Stimulated activated CD4-positive, alpha-beta T cell treated with anti-CD3 and anti-CD28 coated beads, Interleukin-2, amount 100 ng/mL, for 4 hours (primary cell): ENCODE results near the gene PALLD.

ENCODE experiments used
- DNase-seq: peaks from one replicate; pipeline ENCODE4 v3.0.0-alpha.2; 2020; ENCODE audit warnings: low read depth

PALLD gene

DNA sequence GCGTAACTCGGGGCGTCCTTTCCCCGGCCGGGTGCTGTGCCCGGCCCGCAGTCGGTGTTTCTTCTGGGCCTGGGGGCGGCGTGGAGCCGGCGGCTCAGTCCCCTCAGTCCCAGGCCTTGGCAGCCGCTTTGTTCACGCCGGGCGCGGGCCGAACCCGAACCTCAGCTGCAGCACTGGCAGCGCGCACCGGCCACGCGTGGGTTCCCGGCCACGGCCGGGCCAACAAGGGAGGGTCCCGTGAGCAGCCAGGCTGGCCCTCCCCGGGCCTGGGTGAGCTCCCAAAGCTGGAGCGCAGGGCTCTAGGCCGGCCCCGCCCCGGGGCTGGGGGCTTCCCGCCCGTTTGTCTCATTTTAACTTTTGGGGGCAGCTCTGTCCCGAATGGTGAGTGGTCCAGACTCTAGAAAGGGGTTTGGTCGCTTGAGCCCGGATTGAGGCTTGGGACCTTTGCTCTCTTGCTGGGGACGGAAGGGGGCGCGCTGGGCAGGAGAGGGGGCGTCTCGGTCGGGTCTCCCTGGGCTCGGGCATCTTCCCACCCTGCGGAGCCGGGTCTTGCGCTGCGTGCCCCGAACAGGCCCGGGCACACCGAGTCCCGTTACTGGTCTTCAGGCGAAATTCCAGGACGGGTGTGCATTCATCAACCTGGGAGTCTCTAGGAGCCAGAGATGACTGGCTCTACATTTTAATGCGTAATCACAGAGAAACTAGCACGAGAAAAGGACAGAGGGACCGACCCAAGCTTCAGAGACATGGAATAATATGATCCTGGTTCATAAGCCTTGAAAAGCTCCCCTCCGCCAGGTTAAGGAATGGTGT is 336.1 kb downstream of the PALLD start:
- no peak for DNase-seq

DNA sequence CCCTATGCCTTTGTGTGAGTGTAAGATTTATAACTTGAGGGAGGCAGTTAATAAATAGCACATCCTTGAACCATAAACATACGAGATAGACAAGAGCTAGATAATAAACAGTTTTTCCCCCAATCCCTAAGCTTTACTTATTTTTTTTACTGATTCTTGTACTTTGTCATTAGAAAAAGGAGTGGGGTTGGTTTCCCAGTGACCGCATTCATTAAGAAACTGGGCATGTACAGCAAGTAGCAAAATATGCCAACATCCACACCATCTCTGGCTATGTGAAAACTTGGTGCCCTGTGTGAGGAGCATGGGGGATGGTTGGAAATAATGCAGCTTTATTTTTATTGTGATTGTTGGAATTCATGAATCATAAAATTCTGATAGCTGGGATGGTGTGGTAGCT is 337.0 kb downstream of the PALLD start:
- no peak for DNase-seq

DNA sequence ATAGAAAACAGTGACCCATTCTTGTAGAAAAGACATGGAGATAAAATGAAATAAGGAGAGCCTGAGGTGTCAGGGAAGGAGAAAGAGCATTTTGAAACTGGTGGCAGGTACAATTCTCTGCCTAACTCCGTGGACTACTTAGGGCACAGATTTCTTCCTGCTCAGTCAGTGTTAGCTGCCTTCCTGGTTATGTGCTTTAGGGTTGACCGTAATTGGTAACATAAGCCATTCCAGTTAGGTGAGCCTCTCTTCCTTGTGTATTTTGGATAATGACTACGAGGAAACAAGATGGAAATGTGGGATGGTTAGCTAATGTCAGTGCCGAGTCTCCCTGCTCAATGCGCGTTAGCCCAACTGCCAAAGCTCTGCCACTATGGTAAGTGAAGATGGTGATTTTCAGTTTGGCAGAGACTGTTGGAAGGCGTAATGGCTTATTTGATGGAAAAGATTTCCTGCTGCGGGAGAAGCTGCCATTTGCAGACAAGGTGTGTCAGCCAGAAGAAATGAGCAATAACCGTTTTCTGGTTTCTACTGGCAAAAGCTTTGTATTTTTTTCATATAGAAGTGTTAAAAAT is 339.1 kb downstream of the PALLD start:
- DNase-seq, result no peak

DNA sequence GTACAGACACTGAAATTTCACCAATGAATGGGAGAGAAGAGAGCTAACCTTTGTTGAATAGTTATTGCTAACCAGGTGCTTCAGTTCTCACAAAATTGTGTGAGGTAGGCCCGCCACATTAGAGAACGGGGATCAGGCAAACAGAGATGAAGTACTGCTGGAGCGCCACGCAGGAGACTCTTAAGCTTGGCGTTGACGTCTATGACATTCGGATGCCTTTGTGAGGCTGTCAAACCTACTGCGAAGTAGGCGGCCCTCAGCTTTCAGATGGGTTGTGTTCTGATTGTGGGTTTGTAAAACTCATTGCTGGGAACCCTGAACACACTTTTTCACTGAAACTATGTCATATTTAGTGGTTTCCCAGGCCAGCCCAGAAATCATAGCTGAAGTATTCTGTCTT is 339.6 kb downstream of the PALLD start:
- DNase-seq, result no peak

DNA sequence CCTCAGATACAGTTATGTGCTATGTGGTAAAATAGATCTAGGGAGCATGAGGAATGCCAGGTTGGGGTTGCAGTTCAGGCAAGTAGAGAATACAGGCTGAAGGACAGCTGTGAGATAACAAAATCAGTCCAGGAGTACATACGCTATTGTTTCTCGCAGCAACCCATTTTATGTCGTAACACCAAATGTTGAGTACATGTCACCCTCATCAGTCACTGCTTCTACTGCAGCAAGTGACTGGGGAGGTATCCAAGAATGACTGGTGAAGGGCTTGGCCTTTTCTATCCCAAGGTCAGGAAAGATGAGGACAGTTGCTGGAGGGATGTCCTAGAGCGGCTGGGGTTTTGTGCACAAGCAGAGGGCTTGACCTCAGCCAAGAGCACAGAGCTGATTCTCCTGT is 341.1 kb downstream of the PALLD start:
- DNase-seq, result no peak

DNA sequence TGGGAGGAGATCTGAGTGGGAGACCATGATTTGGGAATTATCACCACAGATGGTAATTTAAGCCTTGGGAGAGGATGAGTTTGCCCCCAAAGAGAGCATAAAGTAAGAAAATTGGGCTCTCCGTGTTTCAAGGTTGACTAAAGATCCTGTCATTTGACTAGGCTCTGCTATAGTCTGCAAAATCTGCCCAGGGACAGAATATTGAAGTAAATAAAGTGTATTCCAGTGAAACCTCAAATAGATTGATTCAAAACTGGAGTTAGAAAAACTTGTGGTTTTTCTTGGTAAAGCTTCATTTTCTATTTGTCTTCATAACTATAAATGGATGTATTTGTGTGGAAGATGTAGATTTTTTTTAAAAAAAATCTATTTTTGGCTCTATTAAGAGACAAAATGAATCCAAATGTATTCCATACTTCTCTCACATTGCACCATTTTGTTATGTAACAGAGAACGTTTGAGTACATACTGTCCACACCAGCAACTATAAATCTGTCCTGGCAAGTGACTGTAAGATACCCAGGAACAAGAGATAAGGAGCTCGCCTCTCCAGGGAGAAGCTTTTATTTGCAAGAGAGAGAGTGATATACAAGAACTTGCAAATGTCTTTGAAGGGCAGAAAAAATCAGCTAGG is 343.0 kb downstream of the PALLD start:
- DNase-seq, result no peak

DNA sequence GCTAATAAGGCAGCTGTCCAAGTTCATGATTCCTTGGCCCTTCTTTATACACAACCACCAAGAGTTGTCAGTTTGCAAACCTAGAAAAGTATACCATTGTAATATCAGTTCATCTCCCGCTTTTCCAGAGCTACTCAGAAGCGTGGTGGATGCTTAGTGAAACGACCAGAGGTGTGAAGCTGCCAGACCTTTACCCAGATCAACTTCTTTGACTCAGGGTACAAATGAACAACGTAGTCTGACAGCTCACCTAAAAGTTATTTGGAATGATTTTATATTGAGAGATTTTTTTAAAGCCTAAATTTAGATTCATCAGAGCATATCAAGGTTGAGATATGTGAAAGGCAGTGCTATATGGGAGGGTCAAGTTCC is 343.5 kb downstream of the PALLD start:
- DNase-seq, result no peak

DNA sequence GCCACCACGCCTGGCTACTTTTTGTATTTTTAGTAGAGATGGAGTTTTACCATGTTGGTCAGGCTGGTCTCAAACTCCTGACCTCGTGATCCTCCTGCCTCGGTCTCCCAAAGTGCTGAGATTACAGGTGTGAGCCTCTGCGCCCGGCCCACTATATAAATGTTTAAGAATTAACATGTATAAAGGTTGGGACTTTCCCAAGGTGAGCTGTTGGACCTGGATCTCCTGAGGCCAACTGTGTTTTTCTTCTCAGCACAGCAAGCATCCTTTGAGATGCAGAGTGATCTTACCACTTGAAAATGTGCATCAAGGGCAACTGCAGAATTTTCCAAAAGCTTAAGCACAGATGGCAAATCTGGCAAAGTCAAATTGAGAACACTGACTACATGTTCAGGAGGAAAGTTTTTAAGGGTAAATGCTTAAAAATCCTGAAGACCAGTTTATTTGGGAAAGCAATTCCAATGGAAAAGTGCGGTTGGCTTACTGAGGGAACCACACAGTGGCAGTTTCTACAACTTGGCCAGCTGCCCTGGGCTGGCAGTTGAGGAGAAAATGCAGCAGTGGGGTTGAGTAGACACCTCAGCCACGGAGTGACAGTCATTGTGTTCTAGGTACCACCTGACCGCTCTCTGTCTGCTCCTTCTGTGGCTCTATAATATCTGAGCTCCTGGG is 344.3 kb downstream of the PALLD start:
- DNase-seq, result no peak

DNA sequence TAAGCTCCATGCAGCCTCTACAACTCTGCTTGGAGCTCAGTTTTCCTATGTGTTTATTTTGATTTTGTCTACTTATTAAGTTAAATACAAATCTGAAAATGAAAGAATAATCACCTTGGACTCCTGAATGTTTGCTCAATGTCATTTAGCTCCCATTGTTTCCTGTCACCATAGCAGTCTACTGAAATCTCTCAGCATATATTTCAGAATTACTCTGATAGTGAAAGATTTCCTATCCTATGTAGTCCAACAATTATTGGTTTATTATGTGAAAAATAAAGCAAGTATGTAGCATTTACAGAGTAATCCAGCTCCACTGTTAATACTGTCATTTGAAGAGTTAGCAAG is 344.8 kb downstream of the PALLD start:
- DNase-seq, result no peak

DNA sequence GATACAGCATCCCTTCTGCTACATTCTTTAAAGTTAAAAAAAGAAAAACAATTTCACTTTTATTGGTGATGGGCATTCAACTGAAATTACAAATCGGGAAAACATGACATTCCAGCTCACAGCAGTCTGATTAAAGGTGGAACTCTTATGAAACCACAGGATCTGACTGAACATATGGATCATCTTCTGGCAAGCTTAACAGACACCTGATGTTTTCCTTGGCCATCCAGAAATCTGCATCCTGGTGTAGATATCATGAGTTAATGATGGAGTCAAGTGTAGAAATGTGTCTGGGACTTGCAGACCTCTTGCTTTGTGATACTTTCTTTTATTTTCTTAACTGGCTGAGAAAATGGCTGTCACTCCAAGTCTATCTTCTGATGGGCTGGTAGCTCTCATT is 345.3 kb downstream of the PALLD start:
- DNase-seq, result no peak

DNA sequence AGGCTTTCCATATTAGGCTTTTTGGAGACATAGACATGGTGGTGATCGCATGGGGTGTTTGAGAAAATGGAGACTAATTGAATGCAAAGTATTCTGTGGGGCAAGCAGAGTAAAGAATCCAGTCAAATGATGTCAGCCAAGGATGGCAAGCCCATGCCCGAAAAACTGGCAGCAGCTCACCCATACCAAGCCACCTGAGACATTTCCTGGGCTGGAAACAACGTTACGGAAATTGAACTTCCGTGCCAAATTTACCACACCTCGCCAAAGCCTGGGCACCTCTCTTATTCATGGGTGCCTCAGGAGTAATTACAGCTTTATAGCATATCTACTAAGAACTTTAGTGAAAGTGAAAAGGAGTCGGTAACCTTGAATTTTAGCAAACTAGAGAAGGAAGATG is 346.8 kb downstream of the PALLD start:
- no peak for DNase-seq

DNA sequence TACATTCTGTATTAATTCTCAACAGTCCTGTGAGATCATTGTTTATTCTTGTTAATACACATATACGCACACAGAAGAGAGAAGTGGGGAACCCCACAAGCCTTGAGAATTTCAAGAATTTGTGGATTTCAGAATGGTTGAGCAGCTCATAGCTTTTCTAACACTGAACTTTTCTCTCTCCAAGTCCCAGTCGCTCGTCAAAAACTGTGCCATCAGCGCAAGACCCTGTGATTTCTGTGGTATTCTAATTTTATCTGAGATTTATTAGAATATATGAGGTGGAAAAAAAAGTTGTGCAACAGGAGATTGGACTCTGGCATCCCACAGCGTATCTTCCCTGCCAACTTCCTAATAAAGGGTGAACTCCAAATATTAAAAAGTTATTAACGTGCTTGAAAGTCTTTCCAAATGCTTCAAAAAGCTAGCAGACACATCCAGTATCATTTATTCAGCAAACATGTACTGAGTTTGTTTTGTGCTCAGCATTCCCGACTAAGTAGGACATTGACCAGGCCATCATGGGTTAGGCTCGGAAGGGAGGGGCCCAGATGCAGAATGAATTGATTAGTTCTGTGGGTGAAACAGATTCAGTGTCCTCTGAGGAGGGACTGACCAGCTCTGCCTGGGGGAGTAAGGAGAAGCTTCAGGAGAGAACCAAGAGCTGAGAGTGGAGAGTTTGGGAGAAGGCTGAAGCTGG is 347.6 kb downstream of the PALLD start:
- no peak for DNase-seq

DNA sequence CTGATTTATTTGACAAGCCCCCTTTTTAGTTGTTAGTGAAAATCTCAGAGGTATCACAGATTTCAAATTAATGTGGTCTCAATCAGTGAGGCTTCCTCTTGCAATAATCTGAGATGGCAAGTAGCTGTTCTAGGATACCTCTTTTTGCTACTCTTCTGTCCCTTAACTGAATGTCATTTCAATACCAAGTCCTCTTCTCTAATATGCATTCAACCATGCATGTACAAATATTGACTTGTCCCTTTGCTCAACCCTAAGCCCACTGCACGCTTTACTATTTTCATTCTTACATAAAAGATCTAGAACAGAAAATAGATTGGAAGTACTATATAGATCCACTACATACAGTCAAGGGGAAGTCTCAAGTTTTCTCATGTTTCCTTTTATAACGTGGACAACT is 349.0 kb downstream of the PALLD start:
- no peak for DNase-seq

DNA sequence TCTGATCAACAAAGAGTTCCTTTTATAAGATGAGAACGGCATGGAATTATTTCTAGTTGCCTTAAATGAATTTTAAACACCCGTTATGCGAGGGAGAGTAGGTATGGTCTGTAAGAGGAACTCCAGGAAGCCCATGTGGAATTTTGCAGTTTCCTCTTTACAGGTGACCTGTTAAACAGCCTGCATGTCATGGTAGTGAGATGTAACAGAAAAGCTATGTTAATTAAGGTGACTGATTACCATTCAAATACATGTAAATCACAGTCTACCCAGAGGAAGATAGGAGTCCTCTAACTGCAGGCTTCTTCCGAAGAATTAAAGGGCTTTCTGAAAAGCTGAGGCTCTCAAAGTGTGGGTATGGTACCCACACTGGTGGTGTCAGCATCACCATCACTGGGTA is 349.6 kb downstream of the PALLD start:
- no peak for DNase-seq

DNA sequence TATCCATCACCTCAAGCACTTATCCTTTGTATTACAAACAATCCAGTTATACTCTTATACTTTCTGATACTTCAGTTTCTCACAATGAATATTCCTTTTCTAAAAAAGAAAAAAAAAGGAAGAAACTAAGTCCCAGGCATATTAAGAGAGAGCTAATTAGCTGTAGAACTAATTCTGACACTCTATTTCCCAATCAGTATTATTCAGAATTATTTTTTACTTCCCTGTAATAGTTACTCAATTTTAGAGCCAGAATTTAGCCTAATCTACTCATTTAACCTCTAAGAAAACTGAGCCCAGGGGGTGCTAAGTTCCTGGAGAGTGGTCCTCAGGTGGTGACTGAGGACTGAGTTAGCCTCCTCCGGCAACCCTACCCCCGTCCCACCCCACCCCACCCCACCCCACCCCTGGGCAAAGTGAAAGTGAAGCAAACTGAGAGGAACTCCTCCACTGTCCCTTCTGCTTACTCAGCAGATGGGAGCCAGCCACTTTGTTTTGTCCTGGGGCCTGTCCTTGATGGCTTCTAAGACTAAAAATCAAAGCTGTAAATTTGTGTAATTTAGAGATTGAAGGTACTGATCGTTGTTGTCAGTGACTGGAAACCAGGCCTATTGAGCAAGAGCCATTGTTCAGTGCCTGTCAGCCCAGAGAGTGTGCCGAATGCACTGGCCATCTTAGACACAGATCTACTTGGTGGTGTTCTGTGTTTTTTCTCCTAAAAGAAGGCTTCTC is 351.1 kb downstream of the PALLD start:
- no peak for DNase-seq

DNA sequence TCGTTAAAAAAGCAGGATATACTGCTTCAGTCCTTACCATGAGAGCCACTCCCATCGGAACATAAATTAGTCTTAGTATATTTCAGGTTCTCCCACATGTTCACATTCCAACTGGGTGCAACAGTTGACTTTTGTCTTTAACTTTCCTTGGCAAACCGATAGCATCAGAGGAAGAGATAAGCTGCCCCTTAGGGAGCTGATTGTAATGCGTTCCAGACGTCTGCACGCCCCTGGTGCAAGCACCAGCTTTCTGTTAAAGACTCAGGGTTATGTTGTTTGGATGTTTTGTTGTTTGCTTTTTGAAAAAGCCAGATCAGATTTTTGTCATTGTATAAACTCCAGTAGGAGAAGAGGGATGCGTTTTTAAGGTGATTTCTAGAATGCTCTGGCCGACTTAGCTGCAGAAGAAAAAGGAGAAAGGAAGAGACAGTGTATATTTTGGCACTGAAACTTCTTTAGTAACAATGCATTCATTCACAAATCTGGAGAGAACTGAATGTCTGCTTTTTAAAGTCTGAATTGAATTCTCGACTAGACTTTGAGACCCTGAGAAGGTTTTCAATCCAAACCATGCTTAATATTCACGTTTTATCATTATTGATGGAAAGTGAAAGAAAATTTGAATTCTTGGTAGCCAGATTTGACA is 352.3 kb downstream of the PALLD start:
- DNase-seq, result no peak

DNA sequence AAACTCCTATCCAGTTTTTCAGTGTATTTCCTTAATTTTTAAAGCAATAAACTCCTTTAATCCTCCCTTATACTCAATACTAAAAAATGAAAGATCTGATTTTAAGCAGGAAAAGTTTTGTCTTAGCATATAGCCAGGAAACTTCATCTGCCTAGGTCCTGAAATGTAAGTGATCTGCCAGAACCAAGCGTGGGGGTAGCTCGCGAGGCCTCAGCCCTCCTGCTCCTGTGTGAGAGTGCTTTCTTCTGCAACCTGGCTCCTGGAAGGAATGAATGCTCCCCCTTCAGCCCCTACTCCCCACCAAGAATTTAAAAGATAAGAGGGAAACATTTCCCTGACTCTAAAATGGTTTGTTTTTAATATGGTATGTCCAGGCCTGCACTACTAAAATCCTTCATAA is 353.1 kb downstream of the PALLD start:
- no peak for DNase-seq

DNA sequence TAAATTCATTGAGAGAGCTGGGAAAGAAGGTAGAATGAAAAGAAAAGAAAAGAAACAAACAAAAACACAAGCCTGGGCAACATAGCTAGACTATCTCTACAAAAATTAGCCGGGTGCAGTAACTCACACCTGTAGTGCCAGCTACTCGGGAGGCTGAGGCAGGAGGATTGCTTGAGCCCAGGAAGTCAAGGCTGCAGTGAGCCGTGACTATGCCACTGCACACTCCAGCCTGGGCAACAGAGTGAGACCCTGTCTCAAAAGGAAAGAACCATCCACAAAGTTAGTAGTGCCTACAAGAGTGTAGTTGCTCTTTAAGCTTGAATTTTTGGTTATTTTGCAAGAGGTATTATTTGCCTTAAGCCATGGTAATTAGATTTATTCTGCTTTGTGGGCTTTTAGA is 355.5 kb downstream of the PALLD start:
- DNase-seq, result no peak

DNA sequence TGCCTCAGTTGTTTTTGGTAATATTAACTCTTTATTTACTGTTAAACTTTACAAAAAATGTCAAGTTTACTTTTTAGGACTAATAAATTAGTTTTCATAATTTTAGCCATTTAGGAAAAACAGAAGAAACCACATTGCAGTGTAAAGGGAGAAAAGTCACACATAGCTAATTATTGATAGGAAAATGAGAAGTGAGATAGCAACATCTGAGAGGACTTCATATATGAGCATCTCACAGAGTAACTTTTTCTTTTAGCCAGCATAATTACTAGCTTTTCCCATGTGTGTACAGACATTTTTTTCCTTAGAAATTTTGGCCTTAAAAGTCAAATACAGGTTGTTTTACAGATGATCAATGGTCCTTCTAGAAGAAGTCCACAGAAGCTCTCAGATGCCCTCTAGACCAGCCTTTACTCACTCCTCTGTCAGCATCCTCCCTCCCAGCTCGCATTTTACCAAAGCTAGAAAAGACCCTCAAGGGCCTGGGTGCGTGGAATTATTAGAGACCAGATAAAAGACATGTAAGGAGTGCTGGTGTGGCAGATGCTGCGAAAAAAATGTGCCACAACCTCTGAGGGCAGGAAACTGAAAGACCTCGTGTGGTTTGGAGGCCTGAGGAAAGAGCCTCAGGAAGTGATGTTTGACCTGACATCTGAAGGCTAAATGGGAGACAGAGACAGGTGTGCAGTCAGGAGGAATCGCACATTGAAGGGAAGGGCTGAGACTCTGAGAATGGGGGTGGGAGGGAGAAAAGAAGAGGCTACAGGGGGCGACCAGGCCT is 356.3 kb downstream of the PALLD start:
- no peak for DNase-seq

DNA sequence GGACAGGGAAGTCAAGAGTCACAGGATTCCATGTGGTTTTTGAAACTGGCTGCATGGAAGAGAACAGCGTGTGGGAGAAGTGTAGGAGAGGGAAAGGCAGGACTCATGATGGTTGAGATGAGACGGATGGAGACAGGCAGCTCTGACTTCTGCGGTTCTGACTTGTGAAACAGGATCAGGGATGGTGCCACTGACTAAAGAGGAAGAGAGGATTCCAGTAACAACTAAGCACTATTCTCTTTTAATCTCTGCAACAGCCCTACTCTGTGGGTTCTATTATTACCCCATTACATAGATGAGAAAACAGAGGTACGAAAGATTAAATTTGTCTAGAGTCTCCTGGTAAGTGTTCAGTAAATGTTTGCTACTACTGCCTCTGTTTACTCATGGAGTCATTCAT is 356.9 kb downstream of the PALLD start:
- DNase-seq, result no peak
